C4-2B (cell line): ENCODE measurements around the gene PLPPR3.

ENCODE experiments used
- H3K27ac ChIP-seq: fragments of 450-650 bp; 2 replicates; pipeline ENCODE4 v1.5.1; 2017
- CTCF ChIP-seq: fragments of 450-650 bp; conservative IDR thresholded peaks from 2 replicates; pipeline ENCODE4 v1.5.1; 2017; ENCODE audit warnings: mild to moderate bottlenecking
- ZFX ChIP-seq: fragments of 450-650 bp; IDR thresholded peaks from 2 replicates; pipeline ENCODE4 v1.6.1; 2017

PLPPR3 gene

GRCh38 chr19:803099-803561 lies 18.6 kb downstream of the PLPPR3 start:
- H3K27ac ChIP-seq: no peak overlapping the region
- TF ChIP-seq CTCF (no peak), ZFX (no peak)

- H3K27ac ChIP-seq: peak overlapping the region; percentile 94; the same call in 1 of the 2 replicates
- no peak for TF ChIP-seq CTCF
- no peak for TF ChIP-seq ZFX
Observed at GRCh38 chr19:802498-803098, 19.2 kb downstream of the PLPPR3 start.

- TF ChIP-seq ZFX (no peak), CTCF (no peak)
- H3K27ac ChIP-seq: peak overlapping the region; percentile 94
Observed at GRCh38 chr19:801861-802497, 19.8 kb downstream of the PLPPR3 start.

GRCh38 chr19:801030-801860 lies 20.5 kb downstream of the PLPPR3 start:
- H3K27ac ChIP-seq: peak overlapping the region; percentile 94
- TF ChIP-seq CTCF (no peak), ZFX (peak; percentile 34; the same call in 1 of the 2 replicates)

- peak overlapping the region; percentile 94 for H3K27ac ChIP-seq
- no peak for TF ChIP-seq ZFX
- TF ChIP-seq CTCF: no peak
Observed at GRCh38 chr19:800360-801029, 21.3 kb downstream of the PLPPR3 start.

- no peak; the same call in 1 of the 2 replicates for TF ChIP-seq CTCF
- no peak for TF ChIP-seq ZFX
- peak overlapping the region; percentile 94 for H3K27ac ChIP-seq
Observed at GRCh38 chr19:799076-799881, 22.5 kb downstream of the PLPPR3 start.
